HEK293T (cell line): Measurements from ENCODE around the gene RGS10.

Source experiments
- BHLHE40 ChIP-seq: fragments of 450-650 bp; IDR thresholded peaks from 2 replicates; pipeline ENCODE4 v1.6.1; 2016; ENCODE audit warnings: mild to moderate bottlenecking, moderate library complexity, borderline replicate concordance
- FOXK2 ChIP-seq: fragments of 450-650 bp; IDR thresholded peaks from 2 replicates; pipeline ENCODE4 v1.6.1; 2016; ENCODE audit warnings: mild to moderate bottlenecking
- FOXM1 ChIP-seq: fragments of 450-650 bp; IDR thresholded peaks from 2 replicates; pipeline ENCODE4 v1.6.1; 2017; ENCODE audit warnings: mild to moderate bottlenecking, borderline replicate concordance
- SP1 ChIP-seq: fragments of 450-650 bp; IDR thresholded peaks from 2 replicates; pipeline ENCODE4 v1.6.1; 2017
- ZNF384 ChIP-seq: fragments of 450-650 bp; IDR thresholded peaks from 2 replicates; pipeline ENCODE4 v1.6.1; 2016

- TF ChIP-seq ZNF384 (no peak), BHLHE40 (no peak), FOXM1 (no peak), FOXK2 (no peak), SP1 (no peak)
Observed at GRCh38 chr10:119480667-119481066, 61.9 kb downstream of the RGS10 start.
